Esophagus muscularis mucosa (tissue), 4 donors: ENCODE data around the gene DPH3.

ENCODE experiments used
- EP300 ChIP-seq: sonication (generic); formaldehyde crosslinking; IDR thresholded peaks from one replicate; pipeline ENCODE4 v1.6.1; 2017; ENCODE audit warnings: antibody characterized with exemption
- POLR2A ChIP-seq: fragments of 450-650 bp; IDR thresholded peaks from one replicate; pipeline ENCODE4 v1.6.1; 2017; ENCODE audit warnings: antibody characterized with exemption, moderate library complexity, mild to moderate bottlenecking, low read depth
- POLR2AphosphoS5 ChIP-seq, 2 donors: sonication (generic); formaldehyde crosslinking; IDR thresholded peaks; one replicate each; pipeline ENCODE4 v1.6.1; 2017; ENCODE audit warnings: antibody characterized with exemption in 2 of 2
- TF ChIP-seq, protein P1 (sequence below), 3 experiments: fragments of 200-600 bp in 2 of 3; fragments of 450-650 bp in 1 of 3; sonication (generic) in 2 of 3; IDR thresholded peaks; one replicate each; pipeline ENCODE4 v1.5.1; 2017 to 2019; ENCODE audit warnings: antibody characterized with exemption in 3 of 3, mild to moderate bottlenecking in 2 of 3, moderate library complexity in 1 of 3

DNA sequence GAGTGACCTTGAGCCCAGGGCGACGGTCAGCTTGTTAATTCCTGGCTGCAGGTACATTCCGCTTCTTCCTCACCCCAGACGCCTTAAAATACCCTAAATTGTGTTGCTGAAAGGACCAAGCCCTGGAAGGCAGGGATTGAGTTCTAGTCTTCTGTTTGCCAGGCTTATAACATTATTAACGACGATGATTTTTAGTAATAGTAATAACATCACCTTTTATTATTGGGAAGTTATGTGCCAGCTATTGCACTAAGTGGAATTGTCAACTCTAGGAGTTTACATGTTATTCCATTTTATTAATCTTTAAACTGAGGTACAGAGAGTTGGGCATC lies 678 bp upstream of the DPH3 start:
- TF ChIP-seq POLR2AphosphoS5 (IDR thresholded peaks at IDR 0.05), result no peak
- TF ChIP-seq POLR2A, result no peak
- TF ChIP-seq, protein P1, sequence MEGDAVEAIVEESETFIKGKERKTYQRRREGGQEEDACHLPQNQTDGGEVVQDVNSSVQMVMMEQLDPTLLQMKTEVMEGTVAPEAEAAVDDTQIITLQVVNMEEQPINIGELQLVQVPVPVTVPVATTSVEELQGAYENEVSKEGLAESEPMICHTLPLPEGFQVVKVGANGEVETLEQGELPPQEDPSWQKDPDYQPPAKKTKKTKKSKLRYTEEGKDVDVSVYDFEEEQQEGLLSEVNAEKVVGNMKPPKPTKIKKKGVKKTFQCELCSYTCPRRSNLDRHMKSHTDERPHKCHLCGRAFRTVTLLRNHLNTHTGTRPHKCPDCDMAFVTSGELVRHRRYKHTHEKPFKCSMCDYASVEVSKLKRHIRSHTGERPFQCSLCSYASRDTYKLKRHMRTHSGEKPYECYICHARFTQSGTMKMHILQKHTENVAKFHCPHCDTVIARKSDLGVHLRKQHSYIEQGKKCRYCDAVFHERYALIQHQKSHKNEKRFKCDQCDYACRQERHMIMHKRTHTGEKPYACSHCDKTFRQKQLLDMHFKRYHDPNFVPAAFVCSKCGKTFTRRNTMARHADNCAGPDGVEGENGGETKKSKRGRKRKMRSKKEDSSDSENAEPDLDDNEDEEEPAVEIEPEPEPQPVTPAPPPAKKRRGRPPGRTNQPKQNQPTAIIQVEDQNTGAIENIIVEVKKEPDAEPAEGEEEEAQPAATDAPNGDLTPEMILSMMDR (IDR thresholded peaks at IDR 0.05), result no peak
- no peak for TF ChIP-seq EP300
